Liver (tissue), 3 donors: Measurements from ENCODE around the gene TRIM67.

Source experiments
- EGR1 ChIP-seq, 2 donors: IDR thresholded peaks; 2 replicates each; pipeline ENCODE4 v1.6.1; 2016 to 2018; ENCODE audit warnings: antibody characterized with exemption in 2 of 2, low read depth in 2 of 2
- RAD21 ChIP-seq, 2 donors: IDR thresholded peaks; 2 replicates each; pipeline ENCODE4 v1.6.1; 2016; ENCODE audit warnings: antibody characterized with exemption in 2 of 2, mild to moderate bottlenecking in 2 of 2
- SP1 ChIP-seq: IDR thresholded peaks from 2 replicates; pipeline ENCODE4 v1.6.1; 2018; ENCODE audit warnings: antibody characterized with exemption, mild to moderate bottlenecking
- TAF1 ChIP-seq: conservative IDR thresholded peaks from 2 replicates; pipeline ENCODE4 v1.6.1; 2016; ENCODE audit warnings: antibody characterized with exemption, mild to moderate bottlenecking
- TF ChIP-seq, protein P1 (sequence below): IDR thresholded peaks from 2 replicates; pipeline ENCODE4 v1.6.1; 2016; ENCODE audit warnings: antibody characterized with exemption, mild to moderate bottlenecking
- TF ChIP-seq, protein P2 (sequence below): fragments of 150-350 bp; IDR thresholded peaks from 2 replicates; pipeline ENCODE4 v1.5.1; 2017; ENCODE audit warnings: improper control_type of control experiment, low read depth, low read length; ENCODE audit not compliant: missing input control
- TF ChIP-seq, protein P3 (sequence below): IDR thresholded peaks from 2 replicates; pipeline ENCODE4 v1.6.1; 2016; ENCODE audit warnings: antibody characterized with exemption
- TF ChIP-seq, protein P4 (sequence below): IDR thresholded peaks from 2 replicates; pipeline ENCODE4 v1.6.1; 2016; ENCODE audit warnings: antibody characterized with exemption
- donor health status: healthy.
- donor health status: healthy.

DNA sequence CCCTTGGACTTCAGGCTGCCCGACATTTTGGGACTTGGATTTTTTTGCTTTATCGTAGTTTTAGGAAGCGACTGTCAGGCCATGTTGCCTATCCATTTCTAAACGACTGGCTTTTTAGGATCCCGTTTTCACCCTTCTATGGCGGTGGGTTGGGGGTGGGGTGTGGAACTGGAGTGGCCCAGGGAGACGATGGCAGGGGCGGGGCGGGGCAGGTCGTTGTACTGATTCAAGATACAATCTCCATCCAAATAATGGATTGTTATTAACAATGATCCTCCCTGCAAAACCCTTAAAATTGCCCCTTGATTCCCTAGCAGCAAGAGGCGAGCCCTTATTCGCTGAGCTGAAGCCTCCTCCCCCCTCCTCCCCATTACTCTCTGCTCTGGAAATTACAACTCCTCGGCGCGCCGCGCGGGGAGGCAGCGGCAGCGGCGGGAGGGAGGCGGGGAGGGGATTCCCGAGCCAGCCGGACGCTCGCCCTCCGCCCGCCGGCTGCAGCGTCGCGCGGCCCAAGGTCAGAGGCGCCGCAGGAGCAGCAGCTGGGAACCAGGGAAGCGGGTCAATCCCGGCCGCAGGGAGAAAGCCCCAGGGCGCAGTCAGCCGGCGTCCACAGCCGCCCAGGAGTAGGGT lies at the start of gene TRIM67:
- TF ChIP-seq, protein P1, sequence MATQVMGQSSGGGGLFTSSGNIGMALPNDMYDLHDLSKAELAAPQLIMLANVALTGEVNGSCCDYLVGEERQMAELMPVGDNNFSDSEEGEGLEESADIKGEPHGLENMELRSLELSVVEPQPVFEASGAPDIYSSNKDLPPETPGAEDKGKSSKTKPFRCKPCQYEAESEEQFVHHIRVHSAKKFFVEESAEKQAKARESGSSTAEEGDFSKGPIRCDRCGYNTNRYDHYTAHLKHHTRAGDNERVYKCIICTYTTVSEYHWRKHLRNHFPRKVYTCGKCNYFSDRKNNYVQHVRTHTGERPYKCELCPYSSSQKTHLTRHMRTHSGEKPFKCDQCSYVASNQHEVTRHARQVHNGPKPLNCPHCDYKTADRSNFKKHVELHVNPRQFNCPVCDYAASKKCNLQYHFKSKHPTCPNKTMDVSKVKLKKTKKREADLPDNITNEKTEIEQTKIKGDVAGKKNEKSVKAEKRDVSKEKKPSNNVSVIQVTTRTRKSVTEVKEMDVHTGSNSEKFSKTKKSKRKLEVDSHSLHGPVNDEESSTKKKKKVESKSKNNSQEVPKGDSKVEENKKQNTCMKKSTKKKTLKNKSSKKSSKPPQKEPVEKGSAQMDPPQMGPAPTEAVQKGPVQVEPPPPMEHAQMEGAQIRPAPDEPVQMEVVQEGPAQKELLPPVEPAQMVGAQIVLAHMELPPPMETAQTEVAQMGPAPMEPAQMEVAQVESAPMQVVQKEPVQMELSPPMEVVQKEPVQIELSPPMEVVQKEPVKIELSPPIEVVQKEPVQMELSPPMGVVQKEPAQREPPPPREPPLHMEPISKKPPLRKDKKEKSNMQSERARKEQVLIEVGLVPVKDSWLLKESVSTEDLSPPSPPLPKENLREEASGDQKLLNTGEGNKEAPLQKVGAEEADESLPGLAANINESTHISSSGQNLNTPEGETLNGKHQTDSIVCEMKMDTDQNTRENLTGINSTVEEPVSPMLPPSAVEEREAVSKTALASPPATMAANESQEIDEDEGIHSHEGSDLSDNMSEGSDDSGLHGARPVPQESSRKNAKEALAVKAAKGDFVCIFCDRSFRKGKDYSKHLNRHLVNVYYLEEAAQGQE = no peak
- TF ChIP-seq, protein P2, sequence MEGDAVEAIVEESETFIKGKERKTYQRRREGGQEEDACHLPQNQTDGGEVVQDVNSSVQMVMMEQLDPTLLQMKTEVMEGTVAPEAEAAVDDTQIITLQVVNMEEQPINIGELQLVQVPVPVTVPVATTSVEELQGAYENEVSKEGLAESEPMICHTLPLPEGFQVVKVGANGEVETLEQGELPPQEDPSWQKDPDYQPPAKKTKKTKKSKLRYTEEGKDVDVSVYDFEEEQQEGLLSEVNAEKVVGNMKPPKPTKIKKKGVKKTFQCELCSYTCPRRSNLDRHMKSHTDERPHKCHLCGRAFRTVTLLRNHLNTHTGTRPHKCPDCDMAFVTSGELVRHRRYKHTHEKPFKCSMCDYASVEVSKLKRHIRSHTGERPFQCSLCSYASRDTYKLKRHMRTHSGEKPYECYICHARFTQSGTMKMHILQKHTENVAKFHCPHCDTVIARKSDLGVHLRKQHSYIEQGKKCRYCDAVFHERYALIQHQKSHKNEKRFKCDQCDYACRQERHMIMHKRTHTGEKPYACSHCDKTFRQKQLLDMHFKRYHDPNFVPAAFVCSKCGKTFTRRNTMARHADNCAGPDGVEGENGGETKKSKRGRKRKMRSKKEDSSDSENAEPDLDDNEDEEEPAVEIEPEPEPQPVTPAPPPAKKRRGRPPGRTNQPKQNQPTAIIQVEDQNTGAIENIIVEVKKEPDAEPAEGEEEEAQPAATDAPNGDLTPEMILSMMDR = no peak
- TF ChIP-seq TAF1 = no peak
- TF ChIP-seq SP1 = no peak
- TF ChIP-seq, protein P3, sequence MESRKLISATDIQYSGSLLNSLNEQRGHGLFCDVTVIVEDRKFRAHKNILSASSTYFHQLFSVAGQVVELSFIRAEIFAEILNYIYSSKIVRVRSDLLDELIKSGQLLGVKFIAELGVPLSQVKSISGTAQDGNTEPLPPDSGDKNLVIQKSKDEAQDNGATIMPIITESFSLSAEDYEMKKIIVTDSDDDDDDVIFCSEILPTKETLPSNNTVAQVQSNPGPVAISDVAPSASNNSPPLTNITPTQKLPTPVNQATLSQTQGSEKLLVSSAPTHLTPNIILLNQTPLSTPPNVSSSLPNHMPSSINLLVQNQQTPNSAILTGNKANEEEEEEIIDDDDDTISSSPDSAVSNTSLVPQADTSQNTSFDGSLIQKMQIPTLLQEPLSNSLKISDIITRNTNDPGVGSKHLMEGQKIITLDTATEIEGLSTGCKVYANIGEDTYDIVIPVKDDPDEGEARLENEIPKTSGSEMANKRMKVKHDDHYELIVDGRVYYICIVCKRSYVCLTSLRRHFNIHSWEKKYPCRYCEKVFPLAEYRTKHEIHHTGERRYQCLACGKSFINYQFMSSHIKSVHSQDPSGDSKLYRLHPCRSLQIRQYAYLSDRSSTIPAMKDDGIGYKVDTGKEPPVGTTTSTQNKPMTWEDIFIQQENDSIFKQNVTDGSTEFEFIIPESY = no peak
- no peak for TF ChIP-seq EGR1 (IDR thresholded peaks at IDR 0.05; ENCODE audit: low read depth in 2 of 2)
- TF ChIP-seq, protein P4, sequence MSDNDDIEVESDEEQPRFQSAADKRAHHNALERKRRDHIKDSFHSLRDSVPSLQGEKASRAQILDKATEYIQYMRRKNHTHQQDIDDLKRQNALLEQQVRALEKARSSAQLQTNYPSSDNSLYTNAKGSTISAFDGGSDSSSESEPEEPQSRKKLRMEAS = no peak
- TF ChIP-seq RAD21 (IDR thresholded peaks at IDR 0.05) = no peak
